Heart left ventricle (tissue), 16 donors: ENCODE data around the gene KAT5. TPM values are rescaled to one million over a fixed set of nuclear protein-coding genes. Genes with fewer than 3 reads are reported as not detected.

Experiments used
- ATAC-seq, 4 donors: fragments of 200-7000 bp; cut with Tn5 transposase; one replicate each; pipeline ENCODE4 v1.9.1; 2020 to 2022; ENCODE audit warnings: moderate library complexity in 4 of 4, mild to moderate bottlenecking in 3 of 4, moderate number of reproducible peaks in 1 of 4
- DNase-seq, 5 donors: peaks; one replicate each; pipeline ENCODE4 v3.0.0-alpha.2; 2020
- H3K27ac ChIP-seq, 12 donors: fragments of 200-600 bp; sonication (generic) in 4 of 12; one replicate each; pipeline versions ENCODE4 v1.5.0 to v1.8.0; 2016 to 2022; ENCODE audit warnings: mild to moderate bottlenecking in 2 of 12
- H3K27me3 ChIP-seq, 9 donors: fragments of 200-600 bp; sonication (generic) in 2 of 9; one replicate each; pipeline versions ENCODE4 v1.5.1 to v1.8.0; 2016 to 2022; ENCODE audit warnings: mild to moderate bottlenecking in 3 of 9
- H3K36me3 ChIP-seq, 9 donors: fragments of 200-600 bp; sonication (generic) in 2 of 9; one replicate each; pipeline versions ENCODE4 v1.5.0 to v1.8.0; 2018 to 2022; ENCODE audit warnings: mild to moderate bottlenecking in 2 of 9
- H3K4me1 ChIP-seq, 12 donors: fragments of 200-600 bp; sonication (generic) in 4 of 12; one replicate each; pipeline versions ENCODE4 v1.5.0 to v1.8.0; 2016 to 2022; ENCODE audit warnings: mild to moderate bottlenecking in 3 of 12
- H3K4me3 ChIP-seq, 12 donors: fragments of 200-600 bp; sonication (generic) in 4 of 12; one replicate each; pipeline versions ENCODE4 v1.5.0 to v1.8.0; 2017 to 2022; ENCODE audit warnings: mild to moderate bottlenecking in 9 of 12, moderate library complexity in 4 of 12
- H3K9me3 ChIP-seq, 12 donors: fragments of 200-600 bp; sonication (generic) in 4 of 12; one replicate each; pipeline versions ENCODE4 v1.5.0 to v1.8.0; 2016 to 2022; ENCODE audit warnings: mild to moderate bottlenecking in 1 of 12
- POLR2A ChIP-seq, 2 donors: fragments of 450-650 bp; IDR thresholded peaks; one replicate each; pipeline ENCODE4 v1.6.1; 2017; ENCODE audit warnings: antibody characterized with exemption in 2 of 2, mild to moderate bottlenecking in 2 of 2, moderate library complexity in 2 of 2
- WGBS, 4 donors: extraction: QIAGEN DNeasy Blood & Tissue Kit in 2 of 4; methylation state at CpG; one replicate each; pipeline versions ENCODE4 v1.1.5 to v1.1.7; 2013 to 2018; 5-methylcytosine and 5-hydroxymethylcytosine counted together
- intact Hi-C, 10 donors: fragments of 100-400 bp; cut with DNase I; formaldehyde crosslinking; loops; one replicate each; pipeline versions ENCODE4 v1.11.1 to v1.14.2; 2022
- polyA plus RNA-seq, 2 donors: library from polyadenylated mRNA; stranded (reverse); fragments of 200-250 nt; gene quantifications; one replicate each; pipeline ENCODE4 v1.2.3, GENCODE V29; 2013
- total RNA-seq, 9 donors: library from RNA; depleted of rRNA in 2 of 9; stranded (reverse); fragments of >200 nt in 2 of 9; fragmentation: NEBNext Ultra II Directional in 3 of 9; extraction: Animal tissue kit (Norgen Biotek cat#: 25700) in 3 of 9; gene quantifications; one replicate each; pipeline versions ENCODE4 v1.1.0 to v1.2.4, GENCODE V29; 2016 to 2023
- TF ChIP-seq, protein P1 (sequence below), 12 donors: fragments of 200-600 bp; sonication (generic) in 4 of 12; IDR thresholded peaks; one replicate each; pipeline versions ENCODE4 v1.5.0 to v1.8.0; 2018 to 2022; ENCODE audit warnings: antibody characterized with exemption in 12 of 12, mild to moderate bottlenecking in 5 of 12
- donor health status: ischemic (EF 13 %, LVEDD 7.1; RV severe dilation, severe dysfunction).
- donor health status: healthy with polysubstance abuse.
- donor health status: DM: no; HTN: yes; CAD: no.
- donor health status: DM: no; HTN: no; CAD: no.
- donor health status: ischemic (EF 25% LVEDD 6.9; RV normal size, moderate dysfunction).
- donor health status: ischemic (EF 25% LVEDD 5.7; RV mildly dilated, moderate dysfunction).
- donor health status: healthy.
- donor health status: DM: yes; HTN: yes; CAD: no.
- donor health status: ischemic (EF 35%, LVEDD 5.7; RV mildly dilated, moderate dysfunction).
- donor health status: nonischemic (EF 11% LVEDD 7.7; RV severe dilation, severe dysfunction).
- donor health status: DM: yes; HTN: yes; CAD: no.
- donor health status: PGD.
- donor health status: ischemic (EF 29% LVEDD 5.4; RV normal size, mild dysfunction).
- donor health status: nonischemic (EF 23%, LVEDD 6.1; RV moderate dilation, normal function).

KAT5 gene
- total and polyA plus RNA-seq, 11 donors: 36.4 to 62.5 (median 40.1) TPM

DNA sequence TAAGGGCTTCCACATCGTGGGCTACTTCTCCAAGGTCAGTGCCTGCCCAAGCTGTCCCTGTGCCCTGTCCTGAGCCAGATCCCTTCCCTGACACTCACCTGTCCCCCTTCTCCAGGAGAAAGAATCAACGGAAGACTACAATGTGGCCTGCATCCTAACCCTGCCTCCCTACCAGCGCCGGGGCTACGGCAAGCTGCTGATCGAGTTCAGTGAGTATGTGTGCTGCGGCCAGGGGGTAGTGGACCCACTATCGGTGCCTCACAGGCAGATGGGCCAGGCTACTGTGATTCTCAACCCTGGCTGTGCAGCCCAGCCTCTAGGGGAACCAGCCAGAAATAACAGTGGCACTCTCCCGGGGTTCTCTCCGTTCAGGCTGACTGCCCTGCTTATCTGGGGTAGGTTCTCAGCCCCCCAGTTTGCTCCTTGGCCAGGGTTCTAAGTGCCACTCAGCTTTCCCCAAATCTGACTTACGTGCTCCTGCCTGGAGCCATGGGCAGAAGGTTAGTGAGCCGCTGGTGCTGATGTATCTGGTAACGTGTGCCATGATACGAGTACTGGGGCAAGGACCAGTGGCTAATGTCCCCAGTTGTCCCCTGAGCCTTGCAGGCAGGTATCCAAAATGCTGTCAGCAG is 4.8 kb downstream of the KAT5 start:
- no peak for DNase-seq
- intact Hi-C loops: loop anchor here in 3 of 10 donors (10.0 kb wide), 2 partner anchors 102 to 268 kb away; partner anchors contain the start of genes MAP3K11 (in 1 of the 3) and PCNX3 (in 1 of the 3)
- no peak overlapping the region for H3K4me3 ChIP-seq
- H3K9me3 ChIP-seq: no peaks in the 10 kb centered on the region
- 77 to 81% (median 80%) methylated on average over 10 to 14 of the region's 14 CpGs for WGBS, 4 donors
- H3K27ac ChIP-seq: no peak overlapping the region
- H3K27me3 ChIP-seq: no peaks in the 10 kb centered on the region
- TF ChIP-seq POLR2A (IDR thresholded peaks at IDR 0.05): no peak
- TF ChIP-seq, protein P1, sequence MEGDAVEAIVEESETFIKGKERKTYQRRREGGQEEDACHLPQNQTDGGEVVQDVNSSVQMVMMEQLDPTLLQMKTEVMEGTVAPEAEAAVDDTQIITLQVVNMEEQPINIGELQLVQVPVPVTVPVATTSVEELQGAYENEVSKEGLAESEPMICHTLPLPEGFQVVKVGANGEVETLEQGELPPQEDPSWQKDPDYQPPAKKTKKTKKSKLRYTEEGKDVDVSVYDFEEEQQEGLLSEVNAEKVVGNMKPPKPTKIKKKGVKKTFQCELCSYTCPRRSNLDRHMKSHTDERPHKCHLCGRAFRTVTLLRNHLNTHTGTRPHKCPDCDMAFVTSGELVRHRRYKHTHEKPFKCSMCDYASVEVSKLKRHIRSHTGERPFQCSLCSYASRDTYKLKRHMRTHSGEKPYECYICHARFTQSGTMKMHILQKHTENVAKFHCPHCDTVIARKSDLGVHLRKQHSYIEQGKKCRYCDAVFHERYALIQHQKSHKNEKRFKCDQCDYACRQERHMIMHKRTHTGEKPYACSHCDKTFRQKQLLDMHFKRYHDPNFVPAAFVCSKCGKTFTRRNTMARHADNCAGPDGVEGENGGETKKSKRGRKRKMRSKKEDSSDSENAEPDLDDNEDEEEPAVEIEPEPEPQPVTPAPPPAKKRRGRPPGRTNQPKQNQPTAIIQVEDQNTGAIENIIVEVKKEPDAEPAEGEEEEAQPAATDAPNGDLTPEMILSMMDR (IDR thresholded peaks at IDR 0.05): no peak
- H3K36me3 ChIP-seq: peaks cover 4 to 71% (median 64%) of the 10 kb centered on the region in 9 donors
- ATAC-seq: no peak
- H3K4me1 ChIP-seq: peaks cover 8 to 43% (median 25%) of the 10 kb centered on the region in 12 donors

DNA sequence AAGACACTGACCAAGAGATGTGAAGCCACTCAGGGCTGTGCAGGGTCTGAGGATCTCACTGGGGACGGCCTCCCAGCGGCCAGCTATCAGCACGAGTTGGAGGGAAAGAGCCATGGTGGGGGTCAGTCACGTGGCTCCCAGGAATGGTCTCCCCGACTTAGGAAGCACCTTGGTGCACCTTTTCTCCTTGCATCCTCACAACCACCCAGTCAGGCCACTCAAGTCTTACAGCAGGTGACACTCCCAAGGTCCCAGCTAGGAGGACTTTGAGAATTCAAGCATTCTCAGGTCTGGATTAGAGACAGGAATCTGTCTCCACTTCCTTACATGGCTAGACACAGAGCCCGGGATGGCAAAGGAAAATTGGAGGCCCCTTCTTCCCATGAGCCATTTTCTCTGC is 5.9 kb downstream of the KAT5 start:
- ATAC-seq (no peak), DNase-seq (no peak)
- Histone ChIP-seq H3K4me1 (peaks cover 8 to 38% (median 21%) of the 10 kb centered on the region in 12 donors), H3K4me3 (no peak overlapping the region), H3K9me3 (no peaks in the 10 kb centered on the region), H3K27ac (no peak overlapping the region), H3K36me3 (peaks cover 4 to 69% (median 64%) of the 10 kb centered on the region in 9 donors), H3K27me3 (no peaks in the 10 kb centered on the region)
- TF ChIP-seq, protein P1 (IDR thresholded peaks at IDR 0.05): no peak
- TF ChIP-seq POLR2A (IDR thresholded peaks at IDR 0.05): no peak
- 46 to 77% (median 64%) methylated on average over 4 to 6 of the region's 6 CpGs for WGBS, 4 donors
- intact Hi-C loops: loop anchor here in 3 of 10 donors (10.0 kb wide), 2 partner anchors 103 to 267 kb away; partner anchors contain the start of genes MAP3K11 (in 1 of the 3) and PCNX3 (in 1 of the 3)

DNA sequence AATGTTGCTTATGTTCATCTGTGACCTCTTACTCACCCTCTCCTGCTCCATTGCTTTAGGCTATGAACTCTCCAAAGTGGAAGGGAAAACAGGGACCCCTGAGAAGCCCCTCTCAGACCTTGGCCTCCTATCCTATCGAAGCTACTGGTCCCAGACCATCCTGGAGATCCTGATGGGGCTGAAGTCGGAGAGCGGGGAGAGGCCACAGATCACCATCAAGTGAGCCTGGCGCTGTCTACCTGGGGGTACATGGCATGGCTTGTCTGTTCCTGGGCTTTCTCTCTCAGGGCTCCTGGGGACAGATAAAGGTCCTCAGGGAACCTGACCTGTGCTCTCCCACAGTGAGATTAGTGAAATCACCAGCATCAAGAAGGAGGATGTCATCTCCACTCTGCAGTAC is 6.5 kb downstream of the KAT5 start:
- peak overlapping the region in 1 of 12 donors; percentile 97 for H3K4me3 ChIP-seq

More for the DNA sequence above, 6.5 kb downstream of the KAT5 start:
- H3K4me1 ChIP-seq: peaks cover 8 to 31% (median 17%) of the 10 kb centered on the region in 12 donors
- peaks cover 4 to 63% (median 58%) of the 10 kb centered on the region in 9 donors for H3K36me3 ChIP-seq
- DNase-seq (no peak), ATAC-seq (no peak)
- no peaks in the 10 kb centered on the region for H3K27me3 ChIP-seq
- H3K27ac ChIP-seq: no peak overlapping the region
- intact Hi-C loops: loop anchor here in 3 of 10 donors (10.0 kb wide), 2 partner anchors 104 to 266 kb away; partner anchors contain the start of genes MAP3K11 (in 1 of the 3) and PCNX3 (in 1 of the 3)
- TF ChIP-seq, protein P1 (IDR thresholded peaks at IDR 0.05): no peak
- TF ChIP-seq POLR2A (IDR thresholded peaks at IDR 0.05): no peak
- 89 to 93% (median 91%) methylated on average over 4 of the region's 4 CpGs for WGBS, 4 donors
- H3K9me3 ChIP-seq: no peaks in the 10 kb centered on the region
